RWPE1 (cell line): ENCODE data around the gene ARPC3.
"Not testable (repeated sequence)": the region's sequence is repeated elsewhere in the genome, so short reads cannot be mapped to it uniquely, and the experiment has no call there.

ENCODE experiments used
- CTCF ChIA-PET: fragments of 350-600 bp; sonication (Branson Sonifier 250); formaldehyde crosslinking; extraction: SDS; loops from one replicate; lab custom pipeline; 2021; lab: Yijun Ruan, JAX
- POLR2A ChIA-PET: fragments of 400-600 bp; formaldehyde crosslinking; extraction: SDS; loops from one replicate; lab custom pipeline; 2020; ENCODE audit warnings: antibody characterized with exemption; ENCODE audit not compliant: low non-redundant PET; lab: Yijun Ruan, JAX
- DNase-seq: peaks from one replicate; pipeline ENCODE4 v3.0.0; 2012; ENCODE audit warnings: low spot score
- H3K27ac ChIP-seq: fragments of 450-650 bp; 2 replicates; pipeline ENCODE4 v1.5.1; 2017
- CTCF ChIP-seq: fragments of 450-650 bp; conservative IDR thresholded peaks from 2 replicates; pipeline ENCODE4 v1.5.1; 2017; ENCODE audit warnings: low read depth, mild to moderate bottlenecking

The ARPC3 gene

GRCh38 chr12:110421159-110421661, 28.9 kb downstream of the ARPC3 start:
- CTCF ChIA-PET = interaction anchor here (0.6 to 1.6 kb wide), 4 partner anchors 10 to 900 kb away, joined by 3 to 6 read pairs (median 4); no protein-coding TSS in a partner anchor
- POLR2A ChIA-PET = no interaction called here
- DNase-seq = no peak
- H3K27ac ChIP-seq = no peak overlapping the region
- TF ChIP-seq CTCF = no peak

GRCh38 chr12:110420644-110421043, 29.5 kb downstream of the ARPC3 start:
- not testable (repeated sequence) for H3K27ac ChIP-seq, DNase-seq
- POLR2A ChIA-PET = interaction anchor here (0.6 kb wide), 1 partner anchor 941 kb away, joined by 3 read pairs; no protein-coding TSS in a partner anchor
- CTCF ChIA-PET = interaction anchor here (0.6 to 1.6 kb wide), 4 partner anchors 11 to 900 kb away, joined by 3 to 6 read pairs (median 3); no protein-coding TSS in a partner anchor

- H3K27ac ChIP-seq, POLR2A ChIA-PET, CTCF ChIA-PET, DNase-seq: not testable (repeated sequence)
Observed at GRCh38 chr12:110417113-110417512, 33.0 kb downstream of the ARPC3 start.

GRCh38 chr12:110410086-110410485, 40.1 kb downstream of the ARPC3 start:
- DNase-seq, CTCF ChIA-PET, POLR2A ChIA-PET: not testable (repeated sequence)

GRCh38 chr12:110405126-110405662, 44.9 kb downstream of the ARPC3 start:
- DNase-seq, H3K27ac ChIP-seq, CTCF ChIA-PET: not testable (repeated sequence)
- POLR2A ChIA-PET = interaction anchor here (0.6 kb wide), 1 partner anchor 443 kb away, joined by 3 read pairs; no protein-coding TSS in a partner anchor

More at GRCh38 chr12:110410086-110410485, 40.1 kb downstream of the ARPC3 start:
- H3K27ac ChIP-seq = not testable (repeated sequence)

- ChIA-PET POLR2A (interaction anchor here (0.6 kb wide), 1 partner anchor 444 kb away, joined by 3 read pairs; no protein-coding TSS in a partner anchor), CTCF (interaction anchor here (0.6 kb wide), 1 partner anchor 10 kb away, joined by 3 read pairs; no protein-coding TSS in a partner anchor)
- H3K27ac ChIP-seq = peak overlapping the region; percentile 88
- TF ChIP-seq CTCF = no peak
- peak; percentile 95 for DNase-seq
Observed at GRCh38 chr12:110403976-110404682, 46.0 kb downstream of the ARPC3 start.

- peak; percentile 97 for DNase-seq
- POLR2A ChIA-PET = no interaction called here
- CTCF ChIA-PET = interaction anchor here (0.5 kb wide), 1 partner anchor 24 kb away, joined by 4 read pairs; no protein-coding TSS in a partner anchor
- peak within 1 kb of the TSS; percentile 88 for H3K27ac ChIP-seq
- no peak for TF ChIP-seq CTCF
Observed at GRCh38 chr12:110403146-110403975, 46.8 kb downstream of the ARPC3 start, which contains the start of gene ANAPC7. Gene ANAPC7 (minus strand): TSS chr12:110403708. CDS start chr12:110403627, 81 bp downstream.
